ENCODE results near the gene CA12.

The CA12 gene

GRCh38 chr15:63370764-63371163, 10.9 kb downstream of the CA12 start:
- no peak for DNase-seq (ENCODE audit: extremely low read depth, low read depth)
- no peak for TF ChIP-seq CTCF (IDR thresholded peaks at IDR 0.05; ENCODE audit: low read depth, low read length)

GRCh38 chr15:63369781-63370180, 11.9 kb downstream of the CA12 start:
- TF ChIP-seq CTCF (IDR thresholded peaks at IDR 0.05; ENCODE audit: low read depth, low read length): no peak
- DNase-seq (ENCODE audit: extremely low read depth, low read depth): no peak

GRCh38 chr15:63369296-63369695, 12.3 kb downstream of the CA12 start:
- no peak for DNase-seq (ENCODE audit: extremely low read depth, low read depth)
- no peak for TF ChIP-seq CTCF (IDR thresholded peaks at IDR 0.05; ENCODE audit: low read depth, low read length)

- DNase-seq (ENCODE audit: extremely low read depth, low read depth): no peak
- TF ChIP-seq CTCF (IDR thresholded peaks at IDR 0.05; ENCODE audit: low read depth, low read length): no peak
Measured at GRCh38 chr15:63368503-63368902, 13.1 kb downstream of the CA12 start.

- TF ChIP-seq CTCF (IDR thresholded peaks at IDR 0.05; ENCODE audit: low read depth, low read length): no peak
- DNase-seq (ENCODE audit: extremely low read depth, low read depth): no peak
Measured at GRCh38 chr15:63367900-63368299, 13.7 kb downstream of the CA12 start.

GRCh38 chr15:63367390-63367789, 14.3 kb downstream of the CA12 start:
- DNase-seq (ENCODE audit: extremely low read depth, low read depth): no peak
- no peak for TF ChIP-seq CTCF (IDR thresholded peaks at IDR 0.05; ENCODE audit: low read depth, low read length)

GRCh38 chr15:63366451-63366850, 15.2 kb downstream of the CA12 start:
- DNase-seq (ENCODE audit: extremely low read depth, low read depth): no peak
- no peak for TF ChIP-seq CTCF (IDR thresholded peaks at IDR 0.05; ENCODE audit: low read depth, low read length)

Measured in AG09319 (cell line).